GM19023 (cell line): ENCODE data around the gene YJEFN3.

Experiments used
- ATAC-seq: cut with Tn5 transposase; IDR thresholded peaks from one replicate; pipeline ENCODE4 v1.9.1; 2021; ENCODE audit warnings: mild to moderate bottlenecking, moderate library complexity; ENCODE audit not compliant: unreplicated experiment

Gene YJEFN3

DNA sequence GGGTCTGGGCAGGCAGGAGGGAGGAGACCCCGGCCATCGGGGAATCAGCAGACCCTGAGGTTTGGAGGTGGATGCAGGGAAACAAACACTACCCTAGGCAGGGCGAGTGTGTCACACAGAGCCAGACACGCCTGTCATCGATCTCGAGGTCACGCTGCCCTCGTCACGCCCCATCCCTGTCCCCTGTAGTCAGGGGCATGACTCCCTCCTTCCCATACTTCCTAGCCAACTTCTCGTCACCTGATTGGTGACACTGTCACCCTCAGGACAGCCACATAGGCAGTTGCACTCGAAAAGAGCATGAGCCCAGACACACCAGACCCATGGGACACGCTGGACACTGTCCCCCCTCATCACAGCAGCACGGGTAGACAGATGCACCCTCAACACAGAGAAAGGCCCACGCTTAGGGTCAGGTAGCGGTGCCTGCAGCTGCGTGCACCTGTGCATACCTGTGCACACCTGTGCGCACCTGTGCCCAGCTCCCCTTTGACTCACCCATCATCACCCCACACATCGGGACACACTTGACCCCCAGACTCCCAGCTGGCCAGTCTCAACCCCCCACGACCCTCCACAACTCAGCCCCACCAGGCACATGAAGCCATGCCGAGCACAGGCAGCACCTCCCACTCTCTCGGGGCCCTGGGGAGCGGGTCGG lies 21.2 kb downstream of the YJEFN3 start:
- no peak for ATAC-seq

DNA sequence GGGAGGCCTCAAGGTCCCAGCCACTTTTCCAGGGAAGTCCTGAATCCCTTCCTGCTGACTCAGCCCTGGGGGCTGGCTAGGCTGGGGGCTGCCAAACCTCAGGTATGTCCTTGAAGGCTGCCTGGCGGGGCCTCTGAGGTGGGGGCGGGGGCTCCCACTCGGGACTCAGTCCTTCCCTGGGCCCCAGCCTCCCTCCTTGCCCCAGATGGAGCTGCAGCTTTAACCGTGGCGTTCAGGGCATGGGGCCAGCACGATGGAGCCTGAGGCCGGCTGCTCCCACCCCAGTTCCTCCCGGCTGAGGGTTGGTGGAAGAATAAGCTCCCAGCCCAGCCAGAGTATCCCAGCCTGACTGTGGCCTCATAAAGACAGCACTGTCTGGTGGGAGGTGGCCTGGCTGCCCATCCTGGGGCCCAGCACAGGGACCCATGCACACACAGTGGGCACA lies 21.8 kb downstream of the YJEFN3 start:
- ATAC-seq: no peak

DNA sequence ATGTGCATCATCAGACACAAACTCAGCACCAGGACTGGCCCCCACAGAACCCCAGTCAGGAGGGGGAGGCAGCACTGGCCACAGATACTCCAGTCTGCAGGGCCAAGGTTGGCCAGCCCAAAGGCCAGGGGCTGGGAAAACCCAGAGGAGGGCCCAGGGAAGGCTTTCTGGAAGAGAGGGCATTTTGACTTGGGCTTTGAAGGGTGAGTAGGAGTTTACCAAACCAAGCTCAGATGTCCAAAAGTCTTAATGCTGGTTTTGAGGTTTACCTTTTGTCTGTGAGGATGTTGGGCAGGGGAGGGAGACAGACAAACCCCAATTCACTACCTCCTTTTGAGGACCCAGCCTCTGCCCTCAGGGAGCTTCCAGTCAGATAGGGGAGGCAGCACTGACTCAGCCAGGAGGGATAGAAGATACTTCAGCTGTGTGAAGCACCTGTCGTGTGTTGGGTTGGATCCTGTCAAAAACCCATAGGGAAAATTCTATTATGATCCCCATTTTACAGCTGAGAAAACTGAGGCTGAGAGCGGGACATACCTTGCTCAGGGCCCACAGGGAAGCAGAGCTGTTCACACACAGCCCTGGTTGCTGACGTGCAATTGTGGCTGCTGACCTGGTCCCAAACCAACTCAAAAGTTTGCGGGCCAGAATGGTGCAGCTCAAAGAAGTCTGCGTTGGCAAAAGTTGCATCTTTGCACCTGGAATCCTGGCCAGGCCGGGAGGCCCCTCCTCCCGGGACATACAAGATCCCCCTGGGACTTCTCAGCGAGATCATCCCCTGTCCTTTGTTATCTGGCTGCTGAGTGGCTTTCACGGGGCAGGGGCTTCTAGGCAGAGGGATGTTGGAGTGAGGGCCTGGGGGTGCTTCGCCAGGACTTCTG lies 22.5 kb downstream of the YJEFN3 start:
- no peak for ATAC-seq

DNA sequence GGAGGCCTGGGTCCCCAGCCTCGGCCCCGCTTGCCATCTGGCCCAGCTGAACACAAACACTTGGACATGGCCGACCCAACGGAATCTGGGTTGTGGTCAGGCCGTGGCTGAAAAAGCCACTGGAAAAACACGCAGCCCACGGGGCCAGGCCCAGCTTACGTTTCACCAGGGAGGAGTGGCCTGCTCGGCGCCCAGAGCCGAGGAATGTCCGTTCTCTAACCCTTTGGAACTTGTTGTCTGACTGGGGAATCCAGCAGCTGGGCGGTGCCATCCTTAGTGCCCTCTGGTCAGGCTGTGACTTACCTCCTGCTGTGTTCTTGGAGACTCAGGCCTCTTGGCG lies 23.1 kb downstream of the YJEFN3 start:
- no peak for ATAC-seq

DNA sequence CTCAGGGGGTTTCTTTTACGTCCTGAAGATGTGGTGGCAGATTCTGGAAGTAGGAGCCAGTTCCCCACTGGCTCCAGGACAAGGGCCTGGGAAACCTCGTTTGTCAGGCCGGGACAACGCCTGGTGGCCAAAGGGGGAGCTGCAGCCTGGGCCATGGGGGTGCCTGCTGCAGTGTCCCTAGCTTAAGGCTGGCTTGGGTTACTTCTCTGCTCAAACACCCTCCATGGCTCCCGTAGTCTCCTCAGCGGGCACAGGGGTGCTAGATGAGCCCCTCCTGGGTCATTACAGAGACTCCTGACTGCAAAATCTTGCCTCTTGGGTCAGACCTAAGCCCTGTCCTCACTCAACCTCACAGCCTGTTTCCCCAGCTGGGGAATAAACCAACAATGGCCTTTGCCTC lies 24.1 kb downstream of the YJEFN3 start:
- ATAC-seq: no peak

DNA sequence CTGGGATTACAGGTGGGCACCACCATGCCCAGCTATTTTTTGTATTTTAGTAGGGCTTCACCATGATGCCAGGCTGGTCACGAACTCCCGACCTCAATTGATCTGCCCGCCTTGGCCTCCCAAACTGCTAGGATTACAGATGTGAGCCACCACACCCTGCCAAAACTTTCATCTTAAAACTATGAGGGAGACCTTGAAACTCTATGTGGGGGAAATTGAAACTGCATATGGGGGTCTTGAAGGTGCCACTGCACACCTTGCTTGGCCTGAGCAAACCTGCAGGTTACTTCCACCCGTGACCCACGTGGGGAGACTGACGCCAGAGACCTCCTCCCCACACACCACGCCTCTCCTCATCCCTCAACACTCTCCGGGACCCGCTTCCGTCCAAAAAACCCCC lies 25.0 kb downstream of the YJEFN3 start:
- ATAC-seq: no peak

DNA sequence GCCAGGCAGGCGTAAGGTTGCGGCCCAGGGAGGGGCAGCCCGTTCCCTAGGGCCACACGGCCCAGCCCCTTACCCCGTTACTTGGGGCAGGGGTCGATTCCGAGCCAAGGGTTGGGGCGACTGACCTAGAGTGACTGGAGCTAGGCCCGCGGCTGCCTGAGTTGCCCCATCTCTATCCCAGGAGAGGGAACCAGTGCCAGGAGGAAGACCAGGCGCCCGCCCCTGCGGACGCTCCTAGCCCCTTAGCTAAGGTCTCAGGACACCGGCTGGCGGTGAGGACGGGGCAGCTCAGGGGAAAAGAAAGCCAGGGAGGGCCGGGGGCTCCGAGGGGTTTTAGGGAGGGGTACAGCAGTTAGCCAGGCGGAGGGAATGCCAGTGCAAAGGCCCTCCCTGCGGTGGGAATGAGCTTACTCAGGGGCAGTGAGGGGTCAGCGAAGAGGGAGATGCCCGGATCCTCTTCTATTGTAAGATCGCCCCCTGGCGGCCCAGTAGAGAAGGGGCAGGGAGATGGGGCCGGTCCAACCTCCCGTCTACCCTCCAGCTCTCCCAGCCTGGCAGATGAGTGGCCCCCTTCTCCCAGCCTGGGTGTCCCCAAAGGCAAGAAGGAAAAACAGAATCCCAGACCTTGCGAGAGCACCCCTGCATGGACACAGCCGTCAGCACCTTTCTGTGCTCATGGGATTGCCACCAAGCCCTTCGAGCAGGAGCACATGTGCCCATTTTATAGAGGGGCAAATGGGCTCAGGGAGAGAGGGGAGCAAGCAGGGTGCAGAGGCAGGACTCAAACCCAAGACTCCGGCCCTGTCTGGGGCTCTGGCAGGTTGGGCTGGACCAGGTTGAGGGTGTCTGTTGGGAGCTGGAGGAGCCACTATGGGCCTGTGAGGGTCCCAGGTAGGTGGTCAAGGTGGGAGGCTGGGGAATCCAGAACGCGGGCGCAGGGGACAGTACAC lies 25.6 kb downstream of the YJEFN3 start:
- no peak for ATAC-seq

DNA sequence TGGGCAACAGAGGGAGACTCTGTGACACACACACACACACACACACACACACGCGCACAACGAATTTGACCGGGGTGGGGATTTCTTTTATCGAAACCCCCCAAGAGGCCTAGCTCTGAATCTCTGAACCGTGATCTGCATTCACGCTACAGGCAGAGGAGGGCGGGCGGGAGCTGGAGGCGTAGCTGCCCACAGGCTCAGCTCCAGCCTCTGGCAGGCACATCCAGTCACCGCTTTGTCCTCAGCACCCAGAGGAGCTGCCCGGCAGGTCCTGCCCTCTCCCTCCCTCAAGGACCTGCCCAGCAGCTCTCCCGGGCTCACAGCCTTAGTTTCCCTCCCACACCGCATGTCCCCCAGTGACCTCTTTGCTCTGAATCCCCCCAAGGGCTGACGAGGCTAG lies 29.3 kb downstream of the YJEFN3 start:
- ATAC-seq: no peak

DNA sequence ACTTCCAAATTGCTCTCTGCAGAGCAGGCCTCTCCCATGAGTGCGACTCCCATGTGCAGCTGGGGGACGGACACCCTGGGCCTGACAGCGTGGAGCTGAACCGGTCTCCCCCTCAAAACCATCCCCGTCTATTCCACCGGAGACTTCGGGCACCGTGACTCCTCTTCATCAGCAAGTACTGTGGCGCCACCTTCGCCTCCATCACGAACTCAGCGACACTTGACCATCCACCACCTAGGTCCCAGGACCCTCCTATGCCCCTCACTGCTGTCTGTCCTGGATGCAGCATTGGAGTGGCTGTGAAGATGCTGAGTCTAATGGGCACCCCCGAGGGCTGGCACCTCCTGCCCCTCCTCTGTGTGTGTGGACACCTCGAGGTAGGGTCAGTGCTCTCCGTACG lies 29.9 kb downstream of the YJEFN3 start:
- ATAC-seq: no peak

DNA sequence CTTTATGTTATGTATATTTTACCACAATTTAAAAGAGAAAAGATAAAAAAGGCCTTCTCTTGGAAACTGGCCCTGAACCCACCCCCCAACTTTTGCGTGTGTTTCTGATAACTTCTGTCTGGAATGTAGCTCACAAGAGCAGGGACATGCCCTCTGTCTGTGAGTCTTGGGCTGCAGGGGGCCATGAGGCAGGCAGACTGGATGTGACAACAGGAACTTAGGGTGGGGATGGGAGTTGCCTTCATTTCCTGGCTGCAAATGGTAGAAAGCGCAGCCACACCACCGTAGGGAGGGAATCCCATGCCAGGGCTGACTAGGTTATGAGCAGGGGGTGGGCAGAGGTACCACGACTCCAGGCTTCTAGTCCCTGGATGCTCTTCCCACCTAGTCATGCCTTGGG lies 31.2 kb downstream of the YJEFN3 start:
- ATAC-seq: no peak

DNA sequence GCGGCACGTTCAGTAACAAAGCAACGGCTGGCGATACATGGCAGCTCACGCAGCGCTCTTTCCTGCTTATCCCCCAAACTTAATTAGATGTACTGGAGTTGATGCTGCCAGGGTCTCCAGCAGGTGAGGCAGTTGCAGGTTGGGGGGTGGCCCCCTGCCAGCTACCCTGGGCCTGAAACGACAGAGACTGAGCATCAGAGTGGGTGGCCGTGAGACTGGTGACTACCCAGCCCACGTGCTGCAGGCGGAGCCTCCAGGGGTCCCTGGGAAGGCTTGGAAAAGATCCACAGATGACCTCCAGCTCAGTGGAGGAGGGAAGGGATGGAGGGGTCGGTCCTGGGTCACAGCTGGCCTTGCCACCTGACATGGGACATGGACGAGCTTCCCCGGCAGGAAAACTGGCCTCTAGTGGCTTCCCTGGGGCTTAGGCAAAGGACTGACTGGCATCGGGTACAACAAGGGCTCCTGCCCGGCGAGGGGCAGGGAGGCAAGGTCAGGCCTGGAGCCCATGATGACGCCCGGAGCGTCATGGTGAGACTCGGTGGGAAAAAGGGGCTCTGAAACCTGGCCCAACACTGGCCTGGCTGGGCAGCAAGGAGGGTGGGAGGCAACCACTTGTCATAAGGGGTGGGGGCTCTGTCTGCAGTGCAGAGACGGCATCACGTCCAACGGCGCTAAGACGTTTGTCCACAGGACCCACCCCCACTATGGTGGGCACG lies 33.4 kb downstream of the YJEFN3 start:
- no peak for ATAC-seq

DNA sequence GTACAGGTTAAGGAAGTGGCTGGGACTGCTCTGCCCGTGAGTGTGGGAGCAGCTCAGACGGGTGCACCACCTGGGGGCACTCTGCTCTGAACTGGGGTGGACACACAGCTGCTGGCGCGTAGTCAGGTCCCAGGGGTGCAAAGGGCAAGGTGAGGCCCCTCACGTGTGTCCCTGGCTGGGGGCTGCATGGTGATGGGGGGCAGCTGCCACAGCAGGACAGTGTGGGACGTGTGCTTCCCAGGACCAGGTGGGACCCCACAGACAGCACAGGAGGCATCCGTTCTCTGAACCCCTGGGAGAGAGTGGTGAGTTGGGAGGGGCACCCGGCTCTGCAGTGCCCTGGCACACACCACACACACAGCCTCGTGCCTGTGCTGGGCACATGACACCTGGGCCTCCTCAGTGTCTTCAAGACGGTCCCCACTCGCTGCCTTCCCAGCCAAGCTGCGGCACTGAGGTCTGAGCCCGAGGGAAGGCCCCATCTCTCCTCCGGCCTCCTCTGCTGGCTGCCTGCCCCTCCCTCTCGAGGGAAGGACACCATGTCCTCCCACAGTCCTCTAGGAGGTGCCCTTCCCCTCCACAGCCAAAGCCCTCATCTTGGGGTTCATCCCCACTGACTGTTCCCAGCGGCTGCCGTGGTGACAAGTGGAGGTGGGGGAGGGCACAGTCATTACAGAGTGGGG lies 34.1 kb downstream of the YJEFN3 start:
- ATAC-seq: no peak

DNA sequence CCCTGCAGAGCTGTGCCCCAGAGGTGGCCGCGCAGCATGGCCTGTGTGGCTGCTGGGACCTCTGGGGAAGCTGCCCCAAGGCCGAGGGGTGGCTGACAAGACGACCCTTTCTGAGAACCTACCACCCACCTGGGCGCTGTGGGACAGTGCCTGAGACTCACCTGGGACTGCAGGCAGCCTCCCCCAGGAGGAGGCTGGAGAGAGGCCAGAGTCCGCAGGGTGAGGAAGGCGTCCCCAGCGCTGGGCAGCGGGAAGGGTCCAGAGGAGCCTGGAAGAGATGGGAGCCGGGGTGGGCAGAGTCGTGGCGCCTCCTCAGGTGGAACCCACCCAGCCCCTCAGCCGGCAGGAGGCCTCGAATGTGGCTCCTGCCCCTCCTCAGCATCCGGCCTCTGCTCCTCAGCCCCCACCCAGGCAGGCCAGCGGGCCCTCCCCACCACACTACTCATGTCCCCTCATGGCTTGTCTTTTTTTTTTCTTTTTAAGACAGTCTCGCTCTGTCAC lies 34.7 kb downstream of the YJEFN3 start:
- ATAC-seq: no peak

DNA sequence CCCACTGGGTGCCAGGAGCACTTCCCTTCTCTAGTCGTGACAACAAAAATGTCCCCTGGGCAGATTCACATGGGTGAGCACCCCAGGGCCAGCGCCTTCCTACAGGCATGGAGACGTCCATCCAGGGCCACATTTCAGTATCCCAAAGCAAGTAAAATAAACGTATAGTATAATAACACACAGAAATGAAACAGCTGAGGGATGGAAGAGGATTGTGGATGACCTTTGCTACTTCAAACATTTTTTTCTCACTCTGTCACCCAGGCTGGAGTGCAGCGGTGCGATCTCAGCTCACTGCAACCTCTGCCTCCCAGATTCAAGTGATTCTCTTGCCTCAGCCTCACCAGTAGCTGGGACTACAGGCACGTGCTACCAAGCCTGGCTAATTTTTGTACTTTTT lies 37.6 kb downstream of the YJEFN3 start:
- no peak for ATAC-seq

DNA sequence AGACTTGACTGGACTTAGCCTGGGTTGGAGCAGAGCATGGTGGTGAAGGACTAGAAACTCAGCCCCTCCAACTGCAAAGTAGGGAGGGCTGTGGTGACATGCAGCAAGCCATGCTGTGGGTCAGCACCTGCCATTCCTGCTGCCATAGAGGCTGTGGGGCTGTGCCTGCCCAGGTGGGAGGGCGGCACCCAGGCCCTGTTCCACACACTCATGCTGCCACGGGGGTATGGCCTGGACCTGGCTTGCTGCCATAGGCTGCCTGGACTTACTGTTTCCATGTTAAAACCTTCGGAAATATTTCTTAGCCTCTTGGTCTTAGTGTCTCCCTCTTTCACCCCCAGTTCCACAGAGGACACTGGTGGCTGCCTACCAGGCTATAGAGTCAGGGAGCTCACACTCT lies 38.7 kb downstream of the YJEFN3 start:
- ATAC-seq: no peak

DNA sequence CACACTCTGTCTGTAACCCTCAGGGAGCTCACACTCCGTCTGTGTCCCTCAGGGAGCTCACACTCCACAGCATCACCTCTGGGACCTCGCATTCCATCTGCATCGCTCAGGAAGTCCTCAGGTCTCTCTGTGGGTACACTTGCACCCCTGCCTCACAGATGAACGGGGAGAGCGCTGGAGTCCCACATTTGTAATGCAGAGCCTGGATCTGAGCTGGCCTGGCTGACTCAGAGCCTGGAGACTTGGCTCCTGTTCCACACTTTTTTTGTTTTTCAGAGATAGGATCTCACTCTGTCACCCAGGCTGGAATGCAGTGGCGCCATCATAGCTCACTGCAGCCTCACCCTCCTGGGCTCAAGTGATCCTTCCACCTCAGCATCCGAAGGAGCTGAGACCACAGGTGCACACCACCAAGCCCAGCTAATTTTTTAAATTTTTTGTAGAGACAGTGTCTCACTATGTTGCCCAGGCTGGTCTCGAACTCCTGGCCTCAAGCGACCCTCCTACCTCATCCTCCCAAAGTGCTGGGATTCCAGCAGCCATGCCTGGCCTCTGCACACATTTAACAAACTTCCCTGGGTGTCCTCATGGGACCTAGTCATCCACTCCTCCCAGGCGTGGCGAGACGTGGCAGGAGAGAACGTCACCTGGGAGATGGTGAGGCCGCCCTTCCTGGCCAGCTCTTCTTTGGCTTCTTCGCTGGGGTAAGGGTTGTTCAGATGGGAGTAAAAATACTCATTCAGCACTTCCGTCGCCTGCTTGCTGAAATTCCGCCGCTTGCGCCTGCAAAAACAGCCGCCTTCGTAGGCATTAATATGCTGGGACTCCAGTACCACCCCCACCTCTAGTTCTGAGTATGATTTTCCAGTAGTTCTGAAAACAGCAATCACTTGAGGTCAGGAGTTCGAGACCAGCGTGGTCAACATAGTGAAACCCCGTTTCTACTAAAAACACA lies 40.4 kb downstream of the YJEFN3 start:
- no peak for ATAC-seq

DNA sequence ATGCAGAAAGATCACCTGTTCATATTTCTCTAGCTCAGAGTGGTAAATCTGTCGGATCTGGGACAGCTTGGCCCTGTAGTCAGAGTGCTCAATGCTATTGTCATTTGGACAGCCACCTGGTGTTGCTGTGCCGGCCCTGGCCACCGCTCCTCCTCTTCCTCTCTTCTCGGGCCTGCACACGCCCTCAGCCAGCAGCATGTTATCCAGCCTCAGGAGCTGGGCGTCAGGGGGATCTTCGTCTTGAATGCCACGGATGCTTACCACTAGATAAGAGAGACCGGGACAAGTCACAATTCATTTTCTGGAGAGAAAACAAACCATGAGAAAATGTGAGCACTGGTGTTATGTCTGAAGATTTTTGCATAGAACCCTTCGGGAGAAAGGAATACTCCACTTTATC lies 41.9 kb downstream of the YJEFN3 start:
- no peak for ATAC-seq

DNA sequence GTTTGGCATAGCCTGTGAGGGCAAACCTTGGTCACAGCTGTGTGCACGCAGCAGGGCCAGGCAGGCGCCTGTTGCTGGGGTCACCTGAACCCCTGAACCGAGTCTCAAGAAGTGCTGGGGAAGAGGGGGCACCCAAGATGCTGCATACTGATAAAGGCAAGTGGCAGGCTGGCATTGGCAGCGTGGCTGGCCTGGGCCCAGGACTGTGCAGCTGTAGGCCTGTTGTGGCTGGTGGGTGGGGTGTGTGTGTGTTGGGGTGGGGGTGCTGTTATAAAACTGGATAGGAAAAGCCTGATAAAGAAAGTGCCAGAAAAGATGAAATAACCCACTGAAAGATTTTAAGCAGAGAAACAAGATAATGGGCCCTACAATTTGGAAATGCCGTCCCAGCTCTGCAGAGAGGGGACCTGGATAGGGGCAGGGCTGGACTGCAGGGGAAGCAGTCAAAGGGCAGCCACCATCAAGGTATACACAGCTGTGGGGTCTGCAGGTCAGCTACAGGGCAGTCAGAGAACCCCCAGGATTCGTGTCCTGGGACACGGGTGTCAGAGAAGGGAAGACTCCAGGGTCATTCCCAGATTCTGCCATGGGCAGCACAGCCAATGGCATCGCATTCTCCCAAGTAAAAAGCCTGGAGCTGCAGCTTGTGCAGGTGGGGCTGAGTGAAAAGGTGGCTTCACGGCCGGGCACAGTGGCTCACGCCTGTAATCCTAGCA lies 42.5 kb downstream of the YJEFN3 start:
- no peak for ATAC-seq
